GM21381 (cell line): ENCODE measurements around the gene PSMB2.

Experiments
- ATAC-seq: cut with Tn5 transposase; IDR thresholded peaks from one replicate; pipeline ENCODE4 v1.9.1; 2021; ENCODE audit warnings: mild to moderate bottlenecking, moderate library complexity; ENCODE audit not compliant: unreplicated experiment

The PSMB2 gene

GRCh38 chr1:35557611-35558373 is 83.5 kb downstream of the PSMB2 start, which contains the start of gene NCDN:
Gene NCDN, plus strand, starts transcription at chr1:35557799. Its CDS starts 392 bp downstream, at chr1:35558191.
- peak; percentile 78 for ATAC-seq

GRCh38 chr1:35557118-35557610 is 84.2 kb downstream of the PSMB2 start, which contains the start of gene KIAA0319L:
Gene KIAA0319L, minus strand, starts transcription at chr1:35557403. Its CDS starts 2,912 bp downstream, at chr1:35554491.
- ATAC-seq = peak; percentile 77

GRCh38 chr1:35556484-35557117 is 84.7 kb downstream of the PSMB2 start:
- no peak for ATAC-seq

- ATAC-seq = no peak
Measured at GRCh38 chr1:35555601-35556477, 85.5 kb downstream of the PSMB2 start.

GRCh38 chr1:35555212-35555584 is 86.1 kb downstream of the PSMB2 start:
- ATAC-seq = no peak

DNA sequence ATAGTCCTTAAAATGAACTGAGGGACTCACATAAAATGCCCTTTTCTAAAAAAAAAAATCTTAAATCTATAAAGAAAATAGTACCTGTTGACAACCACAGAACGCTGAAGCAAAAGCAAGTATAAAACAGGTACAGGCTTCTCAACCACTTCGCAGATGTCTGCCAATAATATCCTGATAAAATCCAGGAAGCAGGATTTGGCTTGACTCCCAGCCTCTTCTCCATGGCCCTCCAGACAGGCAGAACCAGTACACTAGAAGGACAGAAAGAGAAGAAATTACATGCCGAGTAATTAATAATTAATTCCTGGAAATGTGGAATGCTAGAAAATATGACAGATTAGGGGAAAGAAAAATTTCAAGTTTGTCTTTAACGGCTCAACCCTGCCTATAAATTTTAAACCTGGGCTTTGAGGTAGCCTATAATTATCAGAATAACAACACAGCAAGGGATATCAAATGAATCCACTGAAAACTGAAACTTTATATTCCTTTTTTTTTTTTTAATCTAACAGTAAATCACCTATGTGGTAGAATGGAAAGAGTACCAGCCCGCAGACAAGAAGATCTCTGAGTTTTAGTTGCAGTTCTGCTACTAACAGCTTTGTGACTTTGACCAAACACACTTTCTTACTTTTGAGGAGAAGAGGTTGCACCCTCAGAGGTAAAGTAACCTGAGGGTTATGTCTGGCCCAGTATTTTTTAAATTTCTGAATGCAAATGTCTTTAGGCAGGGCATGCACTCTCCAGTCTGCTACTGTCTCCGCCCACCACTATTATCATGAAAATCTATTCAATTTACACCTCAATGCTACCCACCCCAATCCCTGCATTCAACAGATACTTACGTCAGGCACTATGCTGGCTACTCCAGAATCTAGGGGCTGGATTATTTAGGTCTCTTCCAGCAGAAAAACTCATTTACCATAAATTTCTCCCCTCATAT is 86.8 kb downstream of the PSMB2 start:
- ATAC-seq = no peak

- ATAC-seq = no peak
Measured at GRCh38 chr1:35553851-35554250, 87.5 kb downstream of the PSMB2 start.
